OCI-M2 (cell line): ENCODE results near the gene DNM2.

Experiments
- DNase-seq: peaks from one replicate; lab custom pipeline; 2025; ENCODE audit not compliant: unreplicated experiment; lab: John Stamatoyannopoulos, UW

Gene DNM2

GRCh38 chr19:10690341-10690781 is 27.5 kb upstream of the DNM2 start:
- no peak for DNase-seq

DNA sequence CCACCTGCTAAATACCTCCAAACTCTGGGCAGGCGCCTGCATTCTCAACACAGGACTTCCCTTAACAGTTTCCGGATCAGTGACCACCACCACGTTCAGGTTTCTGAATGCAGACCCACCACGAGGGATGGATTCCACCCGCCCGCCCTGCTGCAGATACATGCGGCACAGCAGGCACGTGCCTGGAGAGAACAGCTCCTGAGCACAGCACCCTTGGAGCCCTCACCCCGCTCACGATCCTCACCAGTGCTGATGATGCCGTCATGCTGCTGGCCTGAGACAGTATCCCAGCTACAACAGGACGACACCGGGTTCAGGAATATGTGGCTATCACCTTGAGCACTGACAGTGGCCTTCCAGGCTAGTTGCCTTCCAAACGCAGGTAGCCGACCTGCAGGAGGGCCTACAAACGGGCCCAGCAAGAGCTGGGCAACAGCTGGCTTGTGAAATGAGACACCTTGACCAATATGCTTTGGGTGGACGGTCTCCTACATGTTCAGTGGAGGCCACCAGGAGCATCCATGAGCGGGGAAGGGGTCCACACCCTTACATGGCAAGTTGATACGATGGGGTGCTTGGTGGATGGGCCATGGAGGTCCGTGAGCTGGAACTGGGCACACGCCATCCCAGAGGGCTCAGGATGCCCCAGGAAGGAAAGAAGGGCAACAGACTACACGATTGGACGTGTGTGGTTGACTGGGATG is 26.5 kb upstream of the DNM2 start:
- DNase-seq: no peak

- DNase-seq: no peak
Observed at GRCh38 chr19:10691883-10692282, 26.0 kb upstream of the DNM2 start.

DNA sequence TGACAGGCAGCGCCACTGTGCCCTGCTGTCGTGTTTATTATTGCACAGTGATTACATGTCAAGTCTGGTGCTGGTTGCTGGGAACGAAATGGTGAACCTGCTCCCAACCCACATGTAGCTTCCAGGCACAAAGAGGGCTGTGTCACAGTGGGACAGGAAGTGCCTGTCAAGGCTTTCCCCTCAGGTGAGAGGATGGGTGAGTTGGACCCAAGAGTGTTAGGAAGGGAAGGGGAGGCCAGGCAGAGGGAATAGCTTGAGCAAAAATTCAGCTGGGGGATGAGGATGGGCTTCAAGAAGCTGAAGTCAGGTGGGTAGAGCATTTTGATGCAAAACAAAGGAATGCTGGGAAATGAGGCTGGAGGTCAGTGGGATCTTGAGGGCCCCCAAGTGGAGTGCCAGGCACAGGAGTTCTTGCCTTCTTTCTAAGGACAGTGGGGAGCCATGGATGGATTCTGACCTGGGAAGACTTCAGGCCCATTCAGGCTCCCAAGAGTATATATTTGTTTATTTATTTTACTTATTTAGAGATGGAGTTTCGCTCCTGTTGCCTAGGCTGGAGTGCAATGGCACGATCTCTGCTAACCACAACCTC is 25.1 kb upstream of the DNM2 start:
- no peak for DNase-seq

DNA sequence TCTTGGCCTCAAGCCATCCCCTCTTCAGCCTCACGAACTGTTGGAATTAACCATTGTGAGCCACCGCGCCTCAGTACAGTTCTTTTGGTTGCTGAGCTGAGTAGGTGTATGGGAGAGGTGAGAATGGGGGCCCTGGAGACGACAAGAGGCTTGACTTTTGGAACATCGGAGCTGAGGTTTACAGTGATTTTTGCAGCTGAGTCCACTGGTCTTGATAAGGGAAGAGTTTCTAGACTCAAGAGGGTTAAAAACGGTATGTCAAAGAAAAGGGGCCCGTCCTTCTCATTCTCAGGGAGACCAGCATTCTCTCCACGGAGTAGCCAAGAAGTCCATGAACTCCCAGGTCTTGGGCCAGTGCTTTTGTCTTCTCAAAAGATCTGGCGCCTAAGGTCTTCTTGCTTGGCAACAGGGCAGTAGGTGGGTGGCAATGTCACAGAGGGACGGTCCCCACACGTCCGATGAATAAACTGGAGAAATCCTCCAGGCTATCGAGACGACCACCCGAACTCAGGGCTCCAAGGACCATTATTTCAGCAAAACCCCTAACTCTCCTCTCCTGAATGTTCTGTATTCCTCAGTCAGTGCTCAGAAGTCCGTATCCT is 23.1 kb upstream of the DNM2 start:
- peak; percentile 98 for DNase-seq

DNA sequence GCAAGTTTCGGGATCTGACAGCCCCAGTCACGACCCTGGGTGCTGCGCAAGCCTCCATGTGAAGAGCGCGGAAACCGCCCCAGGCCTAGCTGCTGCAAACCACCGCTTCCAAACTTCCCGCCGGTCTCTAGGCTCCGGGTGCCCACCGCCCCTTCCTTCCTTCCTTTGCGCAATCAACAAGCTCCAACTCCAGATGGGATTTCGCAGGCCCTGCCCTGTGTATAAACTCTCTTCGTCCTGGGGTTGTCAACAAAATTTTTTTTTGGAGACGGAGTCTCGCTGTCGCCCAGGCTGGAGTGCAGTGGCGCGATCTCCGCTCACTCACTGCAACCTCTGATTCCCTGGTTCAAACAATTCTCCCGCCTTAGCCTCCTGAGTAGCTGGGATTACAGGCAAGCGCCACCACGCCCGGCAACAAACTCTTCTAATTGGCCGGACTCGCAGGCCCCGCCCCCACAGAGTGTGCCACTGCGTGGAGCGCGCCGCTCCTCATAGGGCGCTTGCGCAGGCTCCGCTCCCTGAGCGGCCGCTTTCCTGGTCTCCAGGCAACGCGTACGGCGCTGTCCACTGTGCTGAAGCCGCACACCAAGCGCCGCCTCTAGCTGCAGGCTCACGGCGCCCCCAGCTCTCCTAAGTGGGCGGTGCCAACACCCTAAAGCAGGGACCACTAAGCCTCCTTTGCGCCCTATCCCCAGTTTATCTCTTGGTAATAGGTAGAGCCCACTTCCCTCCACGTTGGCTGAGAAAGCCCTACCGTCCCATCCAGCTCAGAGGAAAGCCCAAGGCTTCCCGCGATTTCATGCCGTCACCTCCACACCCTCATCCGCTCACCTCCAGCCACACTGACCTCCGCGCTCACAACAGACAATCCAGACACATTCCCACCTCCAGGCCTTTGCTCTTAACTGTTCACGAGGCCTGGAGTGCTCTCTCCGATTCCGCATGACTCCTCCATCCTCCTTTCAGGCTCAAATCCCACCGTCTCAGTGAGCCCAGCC is 22.2 kb upstream of the DNM2 start:
- peak; percentile 100 for DNase-seq

DNA sequence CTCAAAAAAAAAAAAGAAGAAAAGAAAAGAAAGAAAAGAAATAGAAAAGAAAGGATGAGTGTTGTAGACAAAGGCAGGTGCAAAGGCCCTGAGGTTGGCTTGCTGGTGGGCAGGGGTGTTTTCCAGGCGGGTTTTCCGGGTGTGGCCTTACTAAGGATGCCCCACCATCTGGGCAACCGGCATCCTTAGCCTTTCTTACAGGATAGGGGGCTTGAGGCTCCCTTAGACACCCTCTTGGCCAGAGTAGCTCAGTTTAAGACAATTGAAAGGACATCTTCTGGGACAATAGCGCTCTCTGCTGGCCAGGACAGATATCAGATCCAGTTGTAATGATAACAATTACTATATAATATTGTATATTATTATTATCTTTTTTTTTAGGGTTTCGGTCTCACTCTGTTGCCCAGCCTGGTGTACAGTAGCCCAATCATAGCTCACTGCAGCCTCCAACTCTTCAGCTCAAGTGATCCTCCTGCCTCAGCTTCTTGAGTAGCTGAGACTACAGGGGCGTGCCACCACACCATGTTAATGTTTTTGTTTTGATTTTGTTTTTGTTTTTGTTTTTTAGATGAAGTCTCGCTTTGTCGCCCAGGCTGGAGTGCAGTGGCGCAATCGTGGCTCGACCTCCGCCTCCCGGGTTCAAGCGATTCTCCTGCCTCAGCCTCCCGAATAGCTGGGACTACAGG is 18.1 kb upstream of the DNM2 start:
- DNase-seq: peak; percentile 98

- DNase-seq: peak; percentile 99
Observed at GRCh38 chr19:10701955-10702525, 15.8 kb upstream of the DNM2 start.

DNA sequence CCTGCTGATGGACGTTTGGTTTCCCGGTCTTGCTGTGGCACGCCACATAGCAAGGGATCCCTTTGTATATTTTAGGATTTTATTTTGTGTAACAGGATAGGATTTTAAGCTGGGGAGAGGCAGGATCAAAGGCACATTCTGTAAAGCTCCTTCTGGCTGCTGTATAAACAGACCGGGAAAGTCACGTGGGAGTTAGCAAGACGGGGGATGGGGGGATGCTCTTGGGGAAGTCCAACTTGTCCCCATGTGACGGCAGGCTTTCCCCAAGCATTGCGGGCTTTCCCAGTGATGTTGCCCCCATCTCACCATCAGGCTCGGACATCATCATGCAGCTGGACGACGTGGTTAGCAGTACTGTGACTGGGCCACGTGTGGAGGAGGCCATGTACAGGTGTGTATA is 10.9 kb upstream of the DNM2 start:
- no peak for DNase-seq

DNA sequence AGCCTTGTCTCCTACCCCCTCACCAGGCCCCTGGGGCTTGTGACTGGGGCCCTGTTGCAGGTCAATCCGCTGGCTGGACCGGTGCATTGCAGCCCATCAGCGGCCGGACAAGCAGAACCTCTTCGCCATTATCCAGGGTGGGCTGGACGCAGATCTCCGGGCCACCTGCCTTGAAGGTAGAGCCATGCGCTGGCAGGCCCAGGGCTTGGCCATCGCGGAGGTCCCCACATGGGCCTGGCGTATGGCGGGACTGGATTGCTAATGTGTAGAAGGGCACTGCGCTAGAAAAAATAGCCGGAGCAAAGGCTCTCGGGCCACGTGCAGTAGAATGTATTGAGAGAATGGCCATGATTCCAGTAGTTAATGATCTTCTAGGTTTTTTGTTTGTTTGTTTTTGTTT is 10.4 kb upstream of the DNM2 start:
- DNase-seq: no peak

DNA sequence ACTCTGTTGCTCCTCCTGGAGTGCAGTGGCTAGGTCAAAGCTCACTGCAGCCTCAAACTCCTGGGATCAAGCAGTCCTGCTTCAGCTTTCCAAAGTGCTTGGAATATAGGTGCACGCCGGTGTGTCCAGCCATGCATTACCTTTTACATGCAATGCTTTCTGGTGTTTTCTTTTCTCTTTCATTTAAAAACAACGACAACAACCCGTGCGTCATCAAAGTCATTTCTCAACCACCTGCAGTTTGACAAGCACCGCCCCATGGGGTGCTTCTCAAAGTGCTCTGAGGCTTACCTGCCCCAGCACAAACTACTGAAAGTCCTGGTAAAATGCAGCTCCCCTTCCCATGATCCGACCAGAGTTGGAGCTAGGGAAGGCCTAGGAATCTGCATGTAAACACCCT is 9.6 kb upstream of the DNM2 start:
- DNase-seq: no peak

DNA sequence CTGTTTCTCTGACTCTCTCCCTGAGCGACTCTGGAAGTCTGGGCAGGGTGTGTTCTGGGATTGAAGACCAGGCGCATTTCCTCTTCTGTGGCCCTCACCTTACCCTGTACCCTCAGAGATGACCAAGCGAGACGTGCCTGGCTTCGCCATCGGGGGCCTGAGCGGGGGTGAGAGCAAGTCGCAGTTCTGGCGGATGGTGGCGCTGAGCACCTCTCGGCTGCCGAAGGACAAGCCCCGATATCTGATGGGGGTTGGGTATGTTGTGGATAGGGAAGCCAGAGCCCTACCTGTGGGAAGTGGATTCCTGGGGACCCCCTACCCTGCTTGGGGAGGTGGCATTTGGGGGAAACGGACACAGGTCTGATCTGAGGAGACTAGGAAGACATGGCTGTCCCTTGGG is 5.8 kb upstream of the DNM2 start:
- no peak for DNase-seq

DNA sequence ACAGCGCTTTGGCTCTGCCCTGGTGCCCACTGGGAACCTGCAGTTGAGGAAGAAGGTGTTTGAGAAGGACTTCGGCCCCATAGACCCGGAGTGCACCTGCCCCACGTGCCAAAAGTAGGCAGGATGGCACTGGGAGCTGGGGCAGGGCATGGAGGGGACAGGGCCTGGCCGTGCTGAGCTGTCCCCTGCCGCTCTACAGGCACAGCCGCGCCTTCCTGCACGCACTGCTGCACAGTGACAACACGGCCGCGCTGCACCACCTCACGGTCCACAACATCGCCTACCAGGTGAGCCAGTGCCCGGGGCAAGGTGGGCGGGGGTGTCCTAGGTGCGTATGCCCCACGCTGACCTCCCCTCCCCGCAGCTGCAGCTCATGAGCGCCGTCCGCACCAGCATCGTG is 5.1 kb upstream of the DNM2 start:
- DNase-seq: no peak

DNA sequence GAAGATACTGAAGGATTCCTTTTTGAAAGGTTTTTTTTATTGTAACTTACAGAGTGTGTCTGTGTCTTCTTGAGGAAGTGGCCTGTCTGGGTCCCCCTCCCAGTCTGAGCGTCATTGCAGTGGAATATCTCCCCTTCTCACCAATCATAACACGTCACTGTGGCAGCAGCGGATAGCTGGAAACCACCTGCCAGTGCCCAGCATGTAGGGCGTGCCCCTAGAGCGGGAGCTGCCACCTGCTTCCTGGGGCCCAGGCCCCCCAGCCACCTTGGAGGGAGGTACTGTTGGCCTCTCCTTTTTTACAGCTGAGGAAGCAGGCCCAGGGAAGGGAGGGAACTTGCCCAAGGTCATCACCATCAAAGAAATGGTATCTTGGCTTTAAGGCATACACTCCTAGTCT is 4.6 kb upstream of the DNM2 start:
- no peak for DNase-seq

DNA sequence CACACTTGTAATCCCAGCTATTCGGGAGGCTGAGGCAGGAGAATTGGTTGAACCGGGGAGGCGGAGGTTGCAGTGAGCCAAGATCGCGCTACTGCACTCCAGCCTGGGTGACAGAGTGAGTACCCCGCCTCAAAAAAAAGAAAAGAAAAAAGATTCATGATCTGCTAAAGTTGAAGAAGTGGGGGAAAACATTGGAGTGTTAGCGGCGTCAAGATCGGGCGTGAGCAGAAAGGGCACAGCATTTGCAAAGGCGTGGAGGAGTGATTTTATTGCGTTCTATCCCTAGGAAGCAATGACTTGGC is 874 bp upstream of the DNM2 start:
- DNase-seq: no peak

DNA sequence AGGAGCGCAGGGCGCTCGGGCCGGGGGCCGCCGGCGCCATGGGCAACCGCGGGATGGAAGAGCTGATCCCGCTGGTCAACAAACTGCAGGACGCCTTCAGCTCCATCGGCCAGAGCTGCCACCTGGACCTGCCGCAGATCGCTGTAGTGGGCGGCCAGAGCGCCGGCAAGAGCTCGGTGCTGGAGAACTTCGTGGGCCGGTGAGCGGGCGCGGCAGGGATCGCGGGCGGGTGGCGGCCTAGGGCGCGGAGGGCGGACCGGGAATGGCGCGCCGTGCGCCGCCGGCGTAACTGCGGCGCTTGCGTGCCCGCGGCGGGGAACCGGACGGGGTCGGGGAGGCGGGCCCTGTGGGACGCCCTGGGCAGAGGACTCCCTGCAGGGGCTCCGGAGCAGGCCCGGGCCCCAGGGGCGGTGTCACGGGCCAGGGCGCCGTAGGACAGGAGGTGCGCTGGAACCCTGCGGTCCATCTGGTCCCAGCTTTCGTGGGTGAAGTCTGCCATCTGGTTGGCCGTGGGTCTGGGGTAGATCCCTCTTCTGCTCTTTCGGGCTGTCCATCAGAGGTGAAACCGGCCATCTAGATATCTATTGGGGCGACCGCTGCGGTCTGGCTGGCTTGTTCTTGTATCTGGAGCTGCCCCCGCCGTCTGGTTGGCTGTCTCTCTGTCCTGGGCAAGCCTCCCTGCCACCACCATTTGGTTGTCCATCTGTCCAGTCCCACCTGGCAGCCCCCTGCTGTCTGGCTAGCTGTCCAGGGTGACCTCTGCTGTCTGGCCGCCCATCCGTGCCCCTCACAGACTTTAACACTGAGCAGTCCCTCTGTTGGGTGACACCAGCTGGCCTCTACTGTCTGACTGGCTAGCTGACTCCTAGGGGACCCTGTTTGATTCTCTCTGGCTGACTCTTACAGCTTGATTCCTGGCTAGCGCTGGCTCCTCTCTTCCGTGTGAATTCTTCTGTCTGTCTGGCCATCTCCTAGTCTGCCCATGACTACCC is 622 bp downstream of the DNM2 start:
- peak; percentile 94 for DNase-seq

DNA sequence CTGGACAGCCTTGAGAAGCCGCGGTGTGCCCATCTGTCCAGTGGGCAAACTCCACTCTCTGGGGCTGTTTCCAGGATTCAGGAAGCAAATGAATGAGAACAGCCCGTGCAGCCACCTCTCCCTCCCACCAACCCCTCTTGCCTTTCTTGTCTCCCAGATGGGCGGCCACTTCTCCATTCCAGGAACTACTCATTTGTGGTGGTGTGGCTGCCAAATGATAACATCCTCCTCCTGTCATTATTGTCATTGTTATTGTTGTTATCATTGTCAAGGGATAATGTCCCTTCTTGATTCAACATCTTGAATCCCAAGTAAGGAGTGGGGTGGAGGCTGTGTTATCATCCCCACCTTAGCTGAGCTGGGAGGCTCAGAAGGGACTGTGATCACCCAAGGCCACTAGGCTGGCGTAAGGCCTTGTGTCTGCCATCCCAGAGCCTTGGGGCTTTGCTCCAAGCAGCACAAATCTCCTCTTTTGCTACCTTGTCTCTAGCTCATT is 1.6 kb downstream of the DNM2 start:
- peak; percentile 99 for DNase-seq

DNA sequence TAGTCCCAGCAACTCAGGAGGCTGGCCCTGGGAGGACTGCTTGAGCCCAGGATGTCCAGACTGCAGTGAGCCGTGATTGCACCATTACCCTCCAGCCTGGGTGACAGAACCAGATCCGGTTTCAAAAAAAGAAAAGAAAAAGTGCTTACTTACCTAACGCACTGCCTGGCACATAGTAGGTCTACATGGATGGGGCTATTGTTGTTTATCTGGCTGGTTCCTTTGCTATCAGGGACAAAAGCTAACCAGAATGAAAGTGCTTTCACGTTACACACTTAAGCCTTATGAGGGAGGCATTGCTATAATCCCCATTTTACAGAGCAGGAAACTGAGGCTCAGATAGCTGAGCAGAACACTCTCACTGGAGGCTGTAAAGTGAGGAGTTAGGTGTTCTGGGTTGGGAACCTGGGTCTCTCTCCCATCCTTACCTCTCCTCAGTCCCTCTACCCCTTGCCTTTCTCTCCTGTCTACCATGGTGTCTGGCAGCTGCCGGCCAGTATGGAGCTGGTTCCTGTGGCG is 2.8 kb downstream of the DNM2 start:
- no peak for DNase-seq

- DNase-seq: no peak
Observed at GRCh38 chr19:10723591-10723990, 5.7 kb downstream of the DNM2 start.
